Gastroesophageal sphincter (tissue), 4 donors: ENCODE measurements around the gene ASIC2. TPM values are rescaled to one million over a fixed set of nuclear protein-coding genes. Genes with fewer than 3 reads are reported as not detected.

Experiments
- ATAC-seq: fragments of 150-250 bp; one replicate; pipeline ENCODE4 v1.9.1; 2016; ENCODE audit warnings: mild to moderate bottlenecking, moderate library complexity
- H3K27ac ChIP-seq, 4 donors: fragments of 200-600 bp; sonication (generic) in 3 of 4; 1 replicate in 3 of 4; 2 replicates in 1 of 4; pipeline ENCODE4 v1.5.1; 2016 to 2019
- H3K27me3 ChIP-seq: fragments of 200-600 bp; sonication (generic); one replicate; pipeline ENCODE4 v1.5.1; 2019
- H3K36me3 ChIP-seq, 2 donors: fragments of 200-600 bp; sonication (generic); one replicate each; pipeline ENCODE4 v1.5.1; 2019; ENCODE audit warnings: control low read depth in 1 of 2
- H3K4me1 ChIP-seq, 3 donors: fragments of 200-600 bp; sonication (generic); 1 replicate in 2 of 3; 2 replicates in 1 of 3; pipeline ENCODE4 v1.5.1; 2016 to 2019; ENCODE audit warnings: control low read depth in 2 of 3
- H3K4me3 ChIP-seq, 2 donors: fragments of 200-600 bp; sonication (generic); one replicate each; pipeline ENCODE4 v1.5.1; 2019; ENCODE audit warnings: mild to moderate bottlenecking in 1 of 2, moderate library complexity in 1 of 2
- H3K9me3 ChIP-seq, 3 donors: fragments of 200-600 bp; sonication (generic); one replicate each; pipeline ENCODE4 v1.5.1; 2017 to 2019; ENCODE audit warnings: control low read depth in 2 of 3
- CTCF ChIP-seq, 4 experiments: fragments of 200-600 bp in 2 of 4; fragments of 450-650 bp in 2 of 4; sonication (generic) in 1 of 4; IDR thresholded peaks; one replicate each; pipeline ENCODE4 v1.5.1; 2017 to 2019; ENCODE audit warnings: antibody characterized with exemption in 4 of 4, mild to moderate bottlenecking in 2 of 4, moderate library complexity in 2 of 4
- EP300 ChIP-seq: sonication (generic); formaldehyde crosslinking; IDR thresholded peaks from one replicate; pipeline ENCODE4 v1.6.1; 2017; ENCODE audit warnings: antibody characterized with exemption, mild to moderate bottlenecking
- POLR2A ChIP-seq, 2 donors: fragments of 450-650 bp; IDR thresholded peaks; one replicate each; pipeline ENCODE4 v1.6.1; 2017; ENCODE audit warnings: antibody characterized with exemption in 2 of 2, mild to moderate bottlenecking in 2 of 2, moderate library complexity in 1 of 2
- POLR2AphosphoS5 ChIP-seq: sonication (generic); formaldehyde crosslinking; IDR thresholded peaks from one replicate; pipeline ENCODE4 v1.6.1; 2017; ENCODE audit warnings: antibody characterized with exemption
- WGBS, 2 donors: methylation state at CpG; one replicate each; pipeline ENCODE4 v1.1.5; 2018; ENCODE audit warnings: low coverage in 1 of 2; 5-methylcytosine and 5-hydroxymethylcytosine counted together
- total RNA-seq, 4 donors: library from RNA; depleted of rRNA; stranded (reverse); fragments of >200 nt; gene quantifications; one replicate each; pipeline ENCODE4 v1.1.0, GENCODE V29; 2016

ASIC2 gene
- total RNA-seq, 4 donors from 2014 or later = 0.15 TPM; not detected in 3

- H3K27ac ChIP-seq = no peak overlapping the region
- no peak for ATAC-seq
- no peaks in the 10 kb centered on the region for H3K4me1 ChIP-seq
- no peaks in the 10 kb centered on the region for H3K36me3 ChIP-seq
- WGBS, 2 donors = 45 to 81% methylated on average over 4 to 11 of the region's 19 CpGs
- no peak overlapping the region for H3K4me3 ChIP-seq
- TF ChIP-seq POLR2AphosphoS5 (no peak), CTCF (IDR thresholded peaks at IDR 0.05) (no peak), POLR2A (IDR thresholded peaks at IDR 0.05) (no peak), EP300 (no peak)
- peaks cover 28% of the 10 kb centered on the region for H3K27me3 ChIP-seq
- no peaks in the 10 kb centered on the region for H3K9me3 ChIP-seq
Measured at GRCh38 chr17:33154869-33155455, 138.1 kb downstream of the ASIC2 start.

- 44 to 51% methylated on average over 7 of the region's 7 CpGs for WGBS, 2 donors
- Histone ChIP-seq H3K27me3 (peaks cover 17% of the 10 kb centered on the region), H3K9me3 (no peaks in the 10 kb centered on the region), H3K27ac (no peak overlapping the region), H3K4me3 (no peak overlapping the region), H3K4me1 (no peaks in the 10 kb centered on the region), H3K36me3 (no peaks in the 10 kb centered on the region)
- TF ChIP-seq EP300 (no peak), POLR2AphosphoS5 (no peak), POLR2A (IDR thresholded peaks at IDR 0.05) (no peak), CTCF (IDR thresholded peaks at IDR 0.05) (no peak)
- ATAC-seq = no peak
Measured at GRCh38 chr17:33152783-33153182, 140.3 kb downstream of the ASIC2 start.

GRCh38 chr17:33151565-33151964 lies 141.5 kb downstream of the ASIC2 start:
- Histone ChIP-seq H3K4me1 (no peaks in the 10 kb centered on the region), H3K9me3 (no peaks in the 10 kb centered on the region), H3K27ac (no peak overlapping the region), H3K36me3 (no peaks in the 10 kb centered on the region), H3K4me3 (no peak overlapping the region), H3K27me3 (peaks cover 15% of the 10 kb centered on the region)
- 86 to 94% methylated on average over 5 of the region's 5 CpGs for WGBS, 2 donors
- TF ChIP-seq POLR2A (IDR thresholded peaks at IDR 0.05) (no peak), EP300 (no peak), CTCF (IDR thresholded peaks at IDR 0.05) (no peak), POLR2AphosphoS5 (no peak)
- no peak for ATAC-seq

GRCh38 chr17:33145941-33146340 lies 147.2 kb downstream of the ASIC2 start:
- Histone ChIP-seq H3K4me3 (no peak overlapping the region), H3K4me1 (no peaks in the 10 kb centered on the region), H3K36me3 (no peaks in the 10 kb centered on the region), H3K27me3 (peaks cover 38% of the 10 kb centered on the region), H3K27ac (no peak overlapping the region), H3K9me3 (no peaks in the 10 kb centered on the region)
- TF ChIP-seq EP300 (no peak), CTCF (IDR thresholded peaks at IDR 0.05) (no peak), POLR2A (IDR thresholded peaks at IDR 0.05) (no peak)
- 58 to 100% methylated on average over 2 to 3 of the region's 4 CpGs for WGBS, 2 donors
- no peak for ATAC-seq

GRCh38 chr17:33144837-33145236 lies 148.3 kb downstream of the ASIC2 start:
- H3K36me3 ChIP-seq = no peaks in the 10 kb centered on the region
- no peaks in the 10 kb centered on the region for H3K4me1 ChIP-seq
- no peak for TF ChIP-seq POLR2A (IDR thresholded peaks at IDR 0.05)
- no peak for TF ChIP-seq EP300
- no peak for TF ChIP-seq POLR2AphosphoS5
- no peak overlapping the region for H3K27ac ChIP-seq
- no peak overlapping the region for H3K4me3 ChIP-seq
- H3K27me3 ChIP-seq = peaks cover 41% of the 10 kb centered on the region
- no peak for ATAC-seq
- no peaks in the 10 kb centered on the region for H3K9me3 ChIP-seq
- 61 to 86% methylated on average over 1 to 2 of the region's 2 CpGs for WGBS, 2 donors
